HG02610 (cell line): ENCODE results near the gene SCN1B.
"Not testable (repeated sequence)": the region's sequence is repeated elsewhere in the genome, so short reads cannot be mapped to it uniquely, and the experiment has no call there.

Experiments
- ATAC-seq: cut with Tn5 transposase; IDR thresholded peaks from one replicate; pipeline ENCODE4 v1.9.1; 2021; ENCODE audit warnings: mild to moderate bottlenecking, moderate library complexity; ENCODE audit not compliant: unreplicated experiment

Gene SCN1B

DNA sequence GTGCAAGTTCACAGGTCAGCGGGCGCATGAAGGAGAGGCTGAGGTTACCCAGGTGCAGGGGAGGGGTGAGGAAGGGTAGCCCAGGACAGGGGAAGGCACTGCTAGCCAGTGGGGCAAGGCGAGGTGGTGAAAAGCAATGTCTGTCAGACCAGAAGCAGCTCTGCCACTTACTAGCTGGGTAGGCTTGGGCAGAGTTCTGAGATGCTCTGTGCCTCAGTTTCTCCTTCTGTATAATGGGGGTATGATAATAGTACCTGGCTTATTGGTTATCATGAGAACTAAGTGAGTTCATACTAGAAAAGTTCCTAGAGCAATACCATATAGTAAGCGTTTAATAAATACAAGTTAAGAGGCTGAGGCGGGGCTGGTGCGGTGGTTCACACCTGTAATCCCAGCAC is 14.3 kb upstream of the SCN1B start:
- ATAC-seq: no peak

- no peak for ATAC-seq
These were observed 12.8 kb upstream of the SCN1B start for GRCh38 chr19:35017507-35017906.

GRCh38 chr19:35018379-35018778 is 11.9 kb upstream of the SCN1B start:
- ATAC-seq: no peak

- ATAC-seq: no peak
These were observed 11.1 kb upstream of the SCN1B start for GRCh38 chr19:35019144-35019543.

- no peak for ATAC-seq
These were observed 9.3 kb upstream of the SCN1B start for GRCh38 chr19:35021016-35021415.

GRCh38 chr19:35021596-35021995 is 8.7 kb upstream of the SCN1B start:
- ATAC-seq: no peak

- ATAC-seq: no peak
These were observed 7.8 kb upstream of the SCN1B start for GRCh38 chr19:35022460-35022859.

GRCh38 chr19:35023428-35023827 is 6.8 kb upstream of the SCN1B start:
- ATAC-seq: no peak

DNA sequence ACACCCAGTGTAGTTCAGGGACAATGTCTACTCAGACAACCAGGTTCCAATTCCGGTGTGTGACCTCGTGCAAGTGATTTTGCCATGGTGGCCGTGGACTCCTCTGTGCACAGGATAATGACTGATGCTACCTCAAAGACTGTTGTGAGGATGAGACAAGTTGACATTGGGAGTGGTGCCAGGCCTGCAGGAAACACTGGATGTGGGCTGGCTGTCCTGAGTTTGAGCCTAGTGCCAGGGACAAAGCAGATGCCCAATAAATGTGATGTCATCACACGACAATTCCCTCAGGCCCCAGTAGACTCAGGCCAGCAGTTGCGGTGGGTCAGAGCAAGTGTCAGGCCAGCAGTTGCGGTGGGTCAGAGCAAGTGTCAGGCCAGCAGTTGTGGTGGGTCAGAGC is 6.2 kb upstream of the SCN1B start:
- ATAC-seq: no peak

- no peak for ATAC-seq
These were observed 4.3 kb upstream of the SCN1B start for GRCh38 chr19:35025969-35026368.

- ATAC-seq: no peak
These were observed 3.9 kb upstream of the SCN1B start for GRCh38 chr19:35026418-35026817.

DNA sequence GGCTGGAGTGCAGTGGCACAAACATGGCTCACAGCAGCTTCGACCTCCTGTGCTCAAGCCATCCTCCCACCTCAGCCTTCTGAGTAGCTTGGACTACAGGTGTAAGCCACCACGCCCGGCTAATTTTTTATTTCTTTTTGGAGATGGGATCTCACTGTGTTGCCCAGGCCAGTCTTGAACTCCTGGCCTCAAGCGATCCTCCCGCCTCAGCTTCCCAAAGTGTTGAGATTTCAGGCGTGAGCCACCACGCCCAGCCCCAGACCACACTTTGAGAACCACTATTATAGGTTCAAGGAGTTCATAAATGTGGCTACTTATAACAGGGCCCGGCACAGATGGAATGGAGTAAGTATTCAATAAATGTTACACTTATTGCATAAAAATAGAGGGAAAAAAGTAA is 3.3 kb upstream of the SCN1B start:
- ATAC-seq: no peak

DNA sequence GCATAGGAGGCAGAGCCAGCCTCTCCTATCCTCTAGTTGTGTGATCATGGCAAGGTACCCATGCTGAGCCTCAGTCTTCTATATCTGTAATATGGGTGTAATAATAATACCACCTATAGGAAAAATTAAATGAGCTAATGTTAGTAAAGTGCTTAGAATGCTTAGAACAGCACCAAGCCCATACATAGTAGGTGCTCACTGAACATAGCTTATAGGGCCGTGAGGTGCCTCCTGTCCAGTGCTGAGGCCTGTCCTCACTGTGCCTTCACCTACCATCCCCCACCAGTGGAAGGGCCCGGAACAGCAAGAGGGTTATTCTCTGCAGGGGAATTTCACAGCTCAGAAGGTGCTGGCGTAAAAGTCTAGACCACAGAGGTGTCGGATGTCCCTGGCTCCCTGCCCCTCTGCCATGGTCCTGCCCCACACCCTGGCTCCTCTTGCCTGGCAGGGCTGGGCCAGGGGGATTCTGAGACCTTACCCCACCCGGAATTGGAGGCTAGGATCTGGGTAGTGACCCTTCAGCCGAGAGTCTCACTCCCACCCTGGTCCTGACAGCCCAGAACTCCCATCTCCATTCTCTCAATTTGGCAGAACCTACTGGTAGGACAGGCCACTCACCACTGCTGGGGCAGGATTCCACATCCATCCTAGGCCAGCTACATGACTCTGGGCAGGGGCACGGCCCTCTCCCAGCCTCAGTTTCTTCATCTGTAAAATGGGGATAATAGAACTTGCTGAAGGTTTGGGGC is 2.2 kb upstream of the SCN1B start:
- ATAC-seq: no peak

DNA sequence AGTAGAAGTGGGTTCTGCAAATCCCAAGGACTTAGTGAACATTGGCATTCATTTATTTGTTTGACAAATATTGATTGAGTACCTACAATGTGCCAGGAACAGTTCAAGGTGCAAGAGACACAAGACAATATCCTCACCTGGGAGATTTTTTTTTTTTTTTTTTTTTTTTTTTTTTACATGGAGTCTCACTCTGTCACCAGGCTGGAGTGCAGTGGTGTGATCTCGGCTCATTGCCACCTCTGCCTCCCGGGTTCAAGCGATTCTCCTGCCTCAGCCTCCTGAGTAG is 1.7 kb upstream of the SCN1B start:
- ATAC-seq: not testable (repeated sequence)

DNA sequence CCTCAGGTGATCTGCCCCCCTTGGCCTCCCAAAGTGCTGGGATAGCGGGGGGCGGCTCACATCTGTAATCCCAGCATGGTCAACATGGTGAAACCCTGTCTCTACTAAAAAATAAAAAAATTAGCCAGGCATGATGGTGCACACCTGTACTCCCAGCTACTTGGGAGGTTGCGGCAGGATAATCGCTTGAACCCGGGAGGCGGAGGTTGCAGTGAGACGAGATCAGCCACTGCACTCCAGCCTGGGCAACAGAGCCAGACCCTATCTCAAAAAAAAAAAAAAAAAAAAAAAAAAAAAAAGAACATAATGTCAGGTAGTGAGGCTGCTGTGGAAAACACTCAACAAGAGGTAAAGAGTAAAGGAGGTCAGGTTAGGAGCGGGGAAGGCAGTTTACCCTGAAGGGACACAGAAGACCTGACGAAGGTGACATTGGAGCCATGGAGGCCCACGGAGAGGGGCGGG is 964 bp upstream of the SCN1B start:
- ATAC-seq: not testable (repeated sequence)

DNA sequence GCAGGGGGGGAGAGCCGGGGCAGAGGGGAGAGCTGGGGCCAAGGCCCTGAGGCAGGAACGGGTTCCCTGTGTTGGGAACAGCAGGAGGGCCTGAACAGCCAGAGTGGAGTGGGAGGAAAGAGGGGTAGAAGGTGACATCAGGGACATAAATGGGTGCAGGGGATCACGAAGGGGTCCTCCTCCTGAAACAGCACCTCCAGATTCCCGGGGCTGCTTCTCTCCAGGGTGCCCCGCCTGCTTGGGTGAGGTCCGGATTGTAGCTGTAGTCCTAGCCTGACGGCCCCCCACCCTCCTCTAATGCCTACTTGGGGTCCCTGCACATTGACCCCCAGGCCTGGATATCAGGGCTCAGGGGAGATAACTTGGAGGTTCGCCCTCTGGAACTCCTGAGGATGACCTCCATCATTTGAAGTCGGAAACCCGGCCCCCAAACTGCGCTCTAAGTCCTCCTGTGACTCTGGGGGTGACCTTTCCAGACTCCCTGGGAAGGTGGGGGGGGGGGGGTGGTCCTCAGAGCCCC is 473 bp upstream of the SCN1B start:
- no peak for ATAC-seq

GRCh38 chr19:35031072-35031881 is 1.0 kb downstream of the SCN1B start:
- ATAC-seq: no peak

- no peak for ATAC-seq
These were observed 2.1 kb downstream of the SCN1B start for GRCh38 chr19:35032356-35032865.

DNA sequence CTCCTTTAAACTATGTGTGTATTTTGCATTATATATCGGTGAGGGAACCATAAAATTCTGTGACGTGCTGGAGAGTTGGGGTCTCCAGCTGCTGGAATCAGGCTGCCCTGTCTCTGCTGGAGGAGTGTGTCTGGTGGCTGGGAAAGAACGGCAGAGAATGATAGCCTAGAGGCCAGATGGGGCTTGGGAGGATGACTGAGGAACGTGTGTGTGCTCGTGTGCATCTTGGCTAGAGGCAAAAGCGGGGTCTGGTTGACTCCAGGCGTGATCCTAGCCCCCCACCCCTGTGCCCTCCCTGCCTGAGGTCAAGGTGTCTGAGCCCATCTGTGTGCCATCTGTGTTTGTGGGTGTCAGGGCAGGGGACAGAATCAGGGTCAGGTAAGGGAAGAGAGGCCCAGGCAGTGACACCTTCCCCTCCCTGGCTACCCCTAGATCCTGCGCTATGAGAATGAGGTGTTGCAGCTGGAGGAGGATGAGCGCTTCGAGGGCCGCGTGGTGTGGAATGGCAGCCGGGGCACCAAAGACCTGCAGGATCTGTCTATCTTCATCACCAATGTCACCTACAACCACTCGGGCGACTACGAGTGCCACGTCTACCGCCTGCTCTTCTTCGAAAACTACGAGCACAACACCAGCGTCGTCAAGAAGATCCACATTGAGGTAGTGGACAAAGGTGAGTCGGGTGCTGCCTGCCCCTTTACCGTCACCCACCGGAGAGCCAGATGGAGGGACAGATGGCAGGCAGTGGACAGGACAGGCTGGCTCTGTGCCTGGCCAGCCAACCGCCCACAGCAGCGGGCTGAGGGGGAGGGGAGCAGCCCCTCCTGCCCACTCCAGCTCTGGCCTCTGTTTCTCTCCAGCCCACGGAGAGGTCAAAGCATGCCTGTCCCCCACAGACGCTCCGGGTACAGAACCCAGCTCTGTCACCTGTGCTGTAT is 3.1 kb downstream of the SCN1B start:
- ATAC-seq: no peak

GRCh38 chr19:35034005-35034502 is 3.8 kb downstream of the SCN1B start:
- ATAC-seq: no peak
